ENCODE measurements around the gene RNF31. TPM values are rescaled to one million over a fixed set of nuclear protein-coding genes. Genes with fewer than 3 reads are reported as not detected.
A peak's percentile ranks its signal among the peaks of the same experiment; 100 is the strongest.

RNF31 gene
- total and polyA plus RNA-seq, 2 of the 13 experiments (the other 11 are each of a cell fraction or from before 2014, with no cell fraction given), result 48.2 to 86.8 TPM

DNA sequence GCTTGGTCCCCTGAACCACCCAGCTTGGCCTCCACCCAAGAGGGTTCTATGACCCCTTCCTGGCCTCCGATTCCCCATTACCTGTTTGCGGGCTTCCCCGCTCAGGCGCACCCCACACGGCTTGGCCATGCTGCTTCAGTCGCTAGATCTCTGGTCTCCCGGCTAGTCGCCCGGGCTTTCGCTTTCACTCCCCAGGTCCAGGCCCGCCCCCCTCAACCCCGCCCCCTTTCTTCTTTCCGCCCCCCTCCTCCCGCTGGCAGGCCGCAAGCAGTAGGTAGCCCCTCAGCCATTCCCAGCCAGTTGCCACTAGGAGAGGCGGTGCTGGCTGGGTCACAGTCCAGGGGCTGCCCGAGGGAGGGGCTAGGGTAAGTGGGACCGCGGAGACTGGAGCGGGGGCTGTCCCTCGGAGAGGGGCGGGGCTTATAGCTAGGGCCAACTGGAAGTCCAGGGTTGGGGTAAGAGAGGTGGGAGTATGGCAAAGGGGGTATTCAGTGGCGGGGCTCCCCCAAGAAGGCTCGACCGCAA is 783 bp upstream of the RNF31 start, which contains the start of gene PSME2 (continued):
- TF ChIP-seq, protein P1, sequence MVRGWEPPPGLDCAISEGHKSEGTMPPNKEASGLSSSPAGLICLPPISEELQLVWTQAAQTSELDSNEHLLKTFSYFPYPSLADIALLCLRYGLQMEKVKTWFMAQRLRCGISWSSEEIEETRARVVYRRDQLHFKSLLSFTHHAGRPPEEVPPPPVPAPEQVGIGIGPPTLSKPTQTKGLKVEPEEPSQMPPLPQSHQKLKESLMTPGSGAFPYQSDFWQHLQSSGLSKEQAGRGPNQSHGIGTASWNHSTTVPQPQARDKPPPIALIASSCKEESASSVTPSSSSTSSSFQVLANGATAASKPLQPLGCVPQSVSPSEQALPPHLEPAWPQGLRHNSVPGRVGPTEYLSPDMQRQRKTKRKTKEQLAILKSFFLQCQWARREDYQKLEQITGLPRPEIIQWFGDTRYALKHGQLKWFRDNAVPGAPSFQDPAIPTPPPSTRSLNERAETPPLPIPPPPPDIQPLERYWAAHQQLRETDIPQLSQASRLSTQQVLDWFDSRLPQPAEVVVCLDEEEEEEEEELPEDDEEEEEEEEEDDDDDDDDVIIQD (CRISPR knock-in tag; IDR thresholded peaks at IDR 0.05; ENCODE audit: low read depth), result peak; percentile 86
- no peak for TF ChIP-seq ZNF550 (CRISPR knock-in tag; IDR thresholded peaks at IDR 0.05; ENCODE audit: borderline replicate concordance)
- TF ChIP-seq FOXA3 (CRISPR knock-in tag; IDR thresholded peaks at IDR 0.05), result no peak
- TF ChIP-seq ZNF446 (CRISPR knock-in tag; IDR thresholded peaks at IDR 0.05), result no peak
- TF ChIP-seq ZNF607 (CRISPR knock-in tag; IDR thresholded peaks at IDR 0.05; ENCODE audit: borderline replicate concordance), result no peak
- TF ChIP-seq BORCS8-MEF2B (CRISPR knock-in tag; IDR thresholded peaks at IDR 0.05), result no peak; the same call in none of the 2 replicates
- peak; percentile 45; the same call in 1 of the 2 replicates for TF ChIP-seq KLF11 (CRISPR knock-in tag; IDR thresholded peaks at IDR 0.05)
- no peak; the same call in 1 of the 2 replicates for TF ChIP-seq CREM (IDR thresholded peaks at IDR 0.05)
- TF ChIP-seq CREM (CRISPR knock-in tag; IDR thresholded peaks at IDR 0.05), result 0 out of 2 replicates have a peak, but pooled peaks have one; percentile 34
- TF ChIP-seq ZNF343 (CRISPR knock-in tag; IDR thresholded peaks at IDR 0.05), result no peak
- TF ChIP-seq SKIL (CRISPR knock-in tag; IDR thresholded peaks at IDR 0.05; ENCODE audit: borderline replicate concordance), result no peak
- no peak for TF ChIP-seq ZNF746 (CRISPR knock-in tag; IDR thresholded peaks at IDR 0.05)
- no peak for TF ChIP-seq ZBTB40 (IDR thresholded peaks at IDR 0.05)
- no peak for TF ChIP-seq ZBTB40 (CRISPR knock-in tag; IDR thresholded peaks at IDR 0.05)
- TF ChIP-seq JUND (CRISPR knock-in tag; IDR thresholded peaks at IDR 0.05), result no peak
- TF ChIP-seq ZMYM3 (CRISPR knock-in tag; IDR thresholded peaks at IDR 0.05), result peak; percentile 71
- TF ChIP-seq ZGPAT (CRISPR knock-in tag; IDR thresholded peaks at IDR 0.05), result peak; percentile 89; the same call in 1 of the 2 replicates

Data from HepG2 (cell line).